ENCODE measurements around the gene DPH1. TPM values are rescaled to one million over a fixed set of nuclear protein-coding genes. Genes with fewer than 3 reads are reported as not detected.

The DPH1 gene
- total RNA-seq, 5 donors from 2014 or later (not counting 1 experiment from before 2014, with no cell fraction given): 84.6 to 116 (median 94.2) TPM

DNA sequence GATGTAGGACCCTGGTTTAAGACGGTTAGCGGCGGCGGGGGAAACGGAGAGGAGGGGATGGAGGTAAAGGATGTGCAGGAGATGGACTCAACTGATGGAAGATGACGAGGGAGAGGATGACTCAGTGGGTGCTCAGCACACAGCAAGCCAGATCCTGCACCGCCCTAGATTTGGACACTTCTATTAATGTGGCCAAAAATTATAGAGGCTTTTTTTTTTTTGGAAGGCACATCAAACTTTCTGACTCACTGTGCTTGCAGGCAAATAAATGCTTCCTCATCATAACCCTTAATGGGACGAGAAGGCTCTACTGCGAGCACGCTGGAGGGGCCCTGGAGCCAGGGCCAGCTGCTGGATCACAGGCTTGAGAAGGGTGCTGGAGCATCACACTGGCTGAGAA lies 40.8 kb upstream of the DPH1 start:
- Mint-ChIP-seq H3K4me3 (no peak overlapping the region), H3K27me3 (peaks cover 6 to 8% of the 10 kb centered on the region in 2 donors), H3K36me3 (no peaks in the 10 kb centered on the region), H3K4me1 (no peaks in the 10 kb centered on the region), H3K9me3 (no peaks in the 10 kb centered on the region), H3K27ac (no peak overlapping the region)
- H3K4me3 ChIP-seq (ENCODE audit: control insufficient read depth in 1 of 2, extremely low read depth in 1 of 2, low read length in 1 of 2): no peak overlapping the region
- no peaks in the 10 kb centered on the region for H3K9me3 ChIP-seq
- CTCF ChIA-PET: no interaction called here
- H3K36me3 ChIP-seq (ENCODE audit: control insufficient read depth in 2 of 2, extremely low read depth in 1 of 2, insufficient read depth in 1 of 2, low read length in 1 of 2): no peaks in the 10 kb centered on the region
- WGBS (ENCODE audit: insufficient coverage): 97% methylated on average over 7 of the region's 10 CpGs
- peaks cover 0 to 34% of the 10 kb centered on the region in 2 experiments for H3K27me3 ChIP-seq (replicated peaks in 1 of 2; ENCODE audit: control insufficient read depth in 2 of 2, extremely low read depth in 1 of 2, insufficient read depth in 2 of 2, low read length in 1 of 2)
- no peaks in the 10 kb centered on the region for H3K4me1 ChIP-seq (ENCODE audit: control insufficient read depth in 1 of 2, extremely low read depth in 1 of 2, insufficient read depth in 2 of 2, low read length in 2 of 2)
- H3K27ac ChIP-seq (ENCODE audit: low read length): no peak overlapping the region
- POLR2A ChIA-PET: no interaction called here
- ATAC-seq (replicated peaks in 1 of 4) (no peak), DNase-seq (no peak)

DNA sequence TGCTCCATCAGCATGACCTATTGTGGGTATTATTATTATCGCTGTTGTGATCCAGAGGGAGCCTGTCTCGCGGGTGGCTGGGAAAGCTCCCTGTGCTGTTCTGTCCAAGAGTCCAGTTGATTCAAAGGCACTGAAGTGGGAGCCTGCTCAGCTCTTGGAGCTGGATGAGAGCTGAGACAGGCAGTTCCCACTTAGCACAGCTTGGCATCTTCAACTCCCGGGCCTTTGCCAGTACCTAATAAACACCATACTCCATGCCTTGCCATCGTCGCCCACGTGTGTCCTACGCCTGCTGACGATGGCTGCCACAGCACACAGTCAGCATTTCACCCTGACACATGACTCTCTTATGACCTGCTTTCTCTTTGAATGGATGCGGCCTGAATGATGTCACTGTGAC lies 37.4 kb upstream of the DPH1 start:
- 90% methylated on average over 7 of the region's 10 CpGs for WGBS (ENCODE audit: insufficient coverage)
- H3K36me3 Mint-ChIP-seq: no peaks in the 10 kb centered on the region
- H3K4me3 Mint-ChIP-seq: no peak overlapping the region
- peaks cover 15 to 16% of the 10 kb centered on the region in 2 donors for H3K27me3 Mint-ChIP-seq
- Histone ChIP-seq H3K27me3 (replicated peaks in 1 of 2; ENCODE audit: control insufficient read depth in 2 of 2, extremely low read depth in 1 of 2, insufficient read depth in 2 of 2, low read length in 1 of 2) (peaks cover 0 to 49% of the 10 kb centered on the region in 2 experiments), H3K4me1 (ENCODE audit: control insufficient read depth in 1 of 2, extremely low read depth in 1 of 2, insufficient read depth in 2 of 2, low read length in 2 of 2) (no peaks in the 10 kb centered on the region), H3K27ac (ENCODE audit: low read length) (no peak overlapping the region), H3K9me3 (no peaks in the 10 kb centered on the region), H3K4me3 (ENCODE audit: control insufficient read depth in 1 of 2, extremely low read depth in 1 of 2, low read length in 1 of 2) (no peak overlapping the region), H3K36me3 (ENCODE audit: control insufficient read depth in 2 of 2, extremely low read depth in 1 of 2, insufficient read depth in 1 of 2, low read length in 1 of 2) (no peaks in the 10 kb centered on the region)
- H3K4me1 Mint-ChIP-seq: peaks cover 0 to 2% (median 0%) of the 10 kb centered on the region in 3 donors
- DNase-seq (no peak), ATAC-seq (replicated peaks in 1 of 4) (no peak)
- ChIA-PET CTCF (no interaction called here), POLR2A (no interaction called here)
- H3K9me3 Mint-ChIP-seq: no peaks in the 10 kb centered on the region
- no peak overlapping the region for H3K27ac Mint-ChIP-seq

DNA sequence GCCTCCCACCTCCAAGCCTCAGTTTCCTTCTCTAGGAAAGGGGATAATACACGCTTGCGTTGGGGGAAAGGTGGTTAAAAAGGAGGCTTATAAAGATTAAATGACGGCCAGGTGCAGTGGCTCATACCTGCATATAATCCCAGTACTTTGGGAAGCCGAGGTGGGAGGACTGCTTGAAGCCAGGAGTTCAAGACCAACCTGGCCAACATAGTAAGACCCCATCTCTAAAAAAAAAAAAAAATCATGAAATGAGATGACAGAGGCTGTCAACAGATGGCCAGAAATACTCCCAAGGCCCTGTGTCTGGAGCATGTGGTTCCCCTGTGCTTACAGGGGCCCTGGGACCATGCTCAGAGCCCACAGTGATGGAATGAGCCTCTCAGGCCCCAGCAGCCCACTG lies 35.2 kb upstream of the DPH1 start:
- Histone ChIP-seq H3K4me3 (ENCODE audit: control insufficient read depth in 1 of 2, extremely low read depth in 1 of 2, low read length in 1 of 2) (no peak overlapping the region), H3K27ac (ENCODE audit: low read length) (no peak overlapping the region), H3K36me3 (ENCODE audit: control insufficient read depth in 2 of 2, extremely low read depth in 1 of 2, insufficient read depth in 1 of 2, low read length in 1 of 2) (no peaks in the 10 kb centered on the region), H3K9me3 (no peaks in the 10 kb centered on the region), H3K4me1 (ENCODE audit: control insufficient read depth in 1 of 2, extremely low read depth in 1 of 2, insufficient read depth in 2 of 2, low read length in 2 of 2) (peaks cover 0 to 6% of the 10 kb centered on the region in 2 experiments), H3K27me3 (replicated peaks in 1 of 2; ENCODE audit: control insufficient read depth in 2 of 2, extremely low read depth in 1 of 2, insufficient read depth in 2 of 2, low read length in 1 of 2) (peaks cover 0 to 57% of the 10 kb centered on the region in 2 experiments)
- ATAC-seq (replicated peaks in 1 of 4) (no peak), DNase-seq (no peak)
- WGBS (ENCODE audit: insufficient coverage): no CpG with 5 or more reads among the region's 4 CpGs
- H3K36me3 Mint-ChIP-seq: no peaks in the 10 kb centered on the region
- H3K9me3 Mint-ChIP-seq: no peaks in the 10 kb centered on the region
- no peak overlapping the region for H3K4me3 Mint-ChIP-seq
- no peak overlapping the region for H3K27ac Mint-ChIP-seq
- ChIA-PET CTCF (no interaction called here), POLR2A (no interaction called here)
- H3K4me1 Mint-ChIP-seq: peaks cover 0 to 9% (median 0%) of the 10 kb centered on the region in 3 donors
- peaks cover 18 to 24% of the 10 kb centered on the region in 2 donors for H3K27me3 Mint-ChIP-seq

DNA sequence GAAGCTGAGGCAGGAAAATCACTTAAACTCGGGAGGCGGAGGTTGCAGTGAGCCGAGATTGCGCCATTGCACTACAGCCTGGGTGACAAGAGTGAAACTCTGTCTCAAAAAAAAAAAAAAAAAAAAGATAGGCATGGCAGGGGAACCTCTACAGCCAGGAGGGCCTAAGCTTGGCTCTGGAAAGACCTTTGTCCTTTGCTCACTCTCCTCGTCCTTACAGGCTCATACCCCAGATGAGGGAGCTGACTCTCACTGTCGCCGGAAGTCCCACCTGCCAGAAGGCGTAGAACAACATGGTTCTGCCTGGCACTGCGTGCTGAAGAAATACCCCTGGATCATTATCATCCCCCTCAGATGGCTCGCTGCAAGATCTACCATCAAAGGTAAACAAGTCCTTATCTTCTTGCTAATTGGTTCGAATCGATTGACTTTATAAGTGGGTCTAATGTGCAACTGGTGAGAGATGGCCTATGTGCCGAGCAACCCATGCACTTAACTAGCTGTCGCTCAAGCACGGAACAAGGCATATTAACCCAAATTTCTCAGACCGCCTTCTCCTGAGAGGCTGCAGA lies 34.5 kb upstream of the DPH1 start:
- DNase-seq: no peak
- CTCF ChIA-PET: no interaction called here
- Mint-ChIP-seq H3K4me1 (peaks cover 0 to 9% (median 0%) of the 10 kb centered on the region in 3 donors), H3K27me3 (peaks cover 18 to 29% of the 10 kb centered on the region in 2 donors), H3K27ac (no peak overlapping the region), H3K36me3 (no peaks in the 10 kb centered on the region), H3K9me3 (no peaks in the 10 kb centered on the region), H3K4me3 (no peak overlapping the region)
- POLR2A ChIA-PET: no interaction called here
- H3K27ac ChIP-seq (ENCODE audit: low read length): no peak overlapping the region
- no peaks in the 10 kb centered on the region for H3K36me3 ChIP-seq (ENCODE audit: control insufficient read depth in 2 of 2, extremely low read depth in 1 of 2, insufficient read depth in 1 of 2, low read length in 1 of 2)
- no peak overlapping the region for H3K4me3 ChIP-seq (ENCODE audit: control insufficient read depth in 1 of 2, extremely low read depth in 1 of 2, low read length in 1 of 2)
- 98% methylated on average over 8 of the region's 16 CpGs for whole genome bisulfite sequencing (ENCODE audit: insufficient coverage)
- no peak for ATAC-seq (replicated peaks in 1 of 4)
- peaks cover 0 to 6% of the 10 kb centered on the region in 2 experiments for H3K4me1 ChIP-seq (ENCODE audit: control insufficient read depth in 1 of 2, extremely low read depth in 1 of 2, insufficient read depth in 2 of 2, low read length in 2 of 2)
- H3K27me3 ChIP-seq (replicated peaks in 1 of 2; ENCODE audit: control insufficient read depth in 2 of 2, extremely low read depth in 1 of 2, insufficient read depth in 2 of 2, low read length in 1 of 2): peaks cover 0 to 64% of the 10 kb centered on the region in 2 experiments
- H3K9me3 ChIP-seq: no peaks in the 10 kb centered on the region

DNA sequence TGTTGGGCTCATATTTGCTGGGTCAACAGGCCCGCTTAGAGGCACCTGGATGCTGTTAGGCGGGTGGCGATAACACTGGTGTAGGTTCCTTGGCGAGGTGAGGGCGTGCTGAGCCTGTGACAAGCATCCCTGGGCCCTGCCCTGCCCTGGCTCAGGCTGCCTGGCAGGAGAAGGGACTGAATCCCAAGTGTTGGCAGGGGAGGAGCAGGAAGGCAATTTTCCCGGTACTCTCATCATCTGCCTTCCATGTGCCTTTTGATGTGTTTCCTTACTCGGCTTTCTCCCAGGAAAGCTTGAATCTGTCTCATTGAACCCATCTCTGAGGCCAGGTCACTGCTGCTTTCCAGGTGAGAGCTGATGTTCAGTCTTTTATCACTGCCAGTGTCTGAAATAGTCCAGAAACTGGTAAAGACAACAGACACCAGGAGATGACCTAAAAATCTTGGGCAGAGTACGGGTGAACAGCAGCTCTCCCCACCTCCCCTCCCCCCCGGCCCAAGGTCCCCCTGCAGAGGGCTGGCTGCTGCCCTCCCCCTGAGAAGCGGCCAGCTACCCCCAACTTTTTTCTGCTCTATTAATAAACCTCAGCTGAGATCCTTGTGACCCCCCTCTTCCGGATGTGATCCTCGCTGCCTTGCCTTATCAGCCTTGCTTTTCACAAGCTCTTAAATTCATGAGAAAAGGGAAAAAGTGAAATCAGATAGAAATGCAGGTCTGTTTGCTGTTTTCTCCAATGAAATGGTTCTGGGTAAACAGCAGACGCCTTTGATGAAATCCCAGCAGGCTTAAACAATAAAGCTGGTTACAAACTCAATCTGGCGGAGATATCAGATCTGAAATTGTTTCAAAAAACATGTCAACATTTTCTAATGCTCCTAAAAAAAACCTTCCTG lies 33.8 kb upstream of the DPH1 start:
- Histone ChIP-seq H3K9me3 (no peaks in the 10 kb centered on the region), H3K4me1 (ENCODE audit: control insufficient read depth in 1 of 2, extremely low read depth in 1 of 2, insufficient read depth in 2 of 2, low read length in 2 of 2) (peaks cover 0 to 6% of the 10 kb centered on the region in 2 experiments), H3K36me3 (ENCODE audit: control insufficient read depth in 2 of 2, extremely low read depth in 1 of 2, insufficient read depth in 1 of 2, low read length in 1 of 2) (no peaks in the 10 kb centered on the region), H3K27ac (ENCODE audit: low read length) (no peak overlapping the region), H3K4me3 (ENCODE audit: control insufficient read depth in 1 of 2, extremely low read depth in 1 of 2, low read length in 1 of 2) (no peak overlapping the region), H3K27me3 (replicated peaks in 1 of 2; ENCODE audit: control insufficient read depth in 2 of 2, extremely low read depth in 1 of 2, insufficient read depth in 2 of 2, low read length in 1 of 2) (peaks cover 0 to 68% of the 10 kb centered on the region in 2 experiments)
- Mint-ChIP-seq H3K4me3 (no peak overlapping the region), H3K9me3 (no peaks in the 10 kb centered on the region), H3K27me3 (peaks cover 13 to 33% of the 10 kb centered on the region in 2 donors), H3K4me1 (peaks cover 0 to 9% (median 0%) of the 10 kb centered on the region in 3 donors), H3K36me3 (no peaks in the 10 kb centered on the region), H3K27ac (no peak overlapping the region)
- no peak for ATAC-seq (replicated peaks in 1 of 4)
- POLR2A ChIA-PET: no interaction called here
- DNase-seq: no peak
- CTCF ChIA-PET: no interaction called here
- 94% methylated on average over 6 of the region's 14 CpGs for WGBS (ENCODE audit: insufficient coverage)

DNA sequence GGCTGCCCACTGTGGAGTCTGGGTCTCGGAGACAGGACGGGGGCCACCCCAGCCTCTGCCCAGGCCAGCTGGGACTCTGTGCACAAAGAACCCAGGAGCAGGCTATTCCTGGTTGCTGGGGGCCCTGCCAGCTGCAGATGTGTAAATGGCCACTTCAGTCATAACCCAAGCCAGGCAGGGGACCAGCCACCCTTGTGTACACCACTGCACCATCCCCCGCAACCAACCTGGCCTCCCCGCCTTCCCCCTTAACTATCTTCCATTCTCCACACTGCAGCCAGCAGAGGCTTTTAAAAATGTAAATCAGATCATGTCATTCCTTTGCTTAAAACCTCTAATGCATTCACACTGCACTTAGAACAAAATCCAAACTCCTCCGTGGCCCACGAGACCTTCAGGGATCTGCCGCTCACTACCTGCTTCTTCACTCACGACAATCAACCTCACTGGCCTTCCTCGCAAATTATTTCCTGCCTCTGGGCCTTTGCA lies 33.1 kb upstream of the DPH1 start:
- Mint-ChIP-seq H3K9me3 (no peaks in the 10 kb centered on the region), H3K4me3 (peak overlapping the region in 1 of 3 donors; percentile 14), H3K4me1 (peaks cover 0 to 9% (median 0%) of the 10 kb centered on the region in 3 donors), H3K27ac (no peak overlapping the region), H3K36me3 (no peaks in the 10 kb centered on the region), H3K27me3 (peaks cover 12 to 35% of the 10 kb centered on the region in 2 donors)
- no peaks in the 10 kb centered on the region for H3K9me3 ChIP-seq
- 96% methylated on average over 9 of the region's 9 CpGs for WGBS (ENCODE audit: insufficient coverage)
- DNase-seq (no peak), ATAC-seq (replicated peaks in 1 of 4) (no peak)
- POLR2A ChIA-PET: no interaction called here
- H3K4me3 ChIP-seq (ENCODE audit: control insufficient read depth in 1 of 2, extremely low read depth in 1 of 2, low read length in 1 of 2): no peak overlapping the region
- CTCF ChIA-PET: no interaction called here
- H3K4me1 ChIP-seq (ENCODE audit: control insufficient read depth in 1 of 2, extremely low read depth in 1 of 2, insufficient read depth in 2 of 2, low read length in 2 of 2): peaks cover 0 to 6% of the 10 kb centered on the region in 2 experiments
- H3K27me3 ChIP-seq (replicated peaks in 1 of 2; ENCODE audit: control insufficient read depth in 2 of 2, extremely low read depth in 1 of 2, insufficient read depth in 2 of 2, low read length in 1 of 2): peaks cover 0 to 68% of the 10 kb centered on the region in 2 experiments
- H3K36me3 ChIP-seq (ENCODE audit: control insufficient read depth in 2 of 2, extremely low read depth in 1 of 2, insufficient read depth in 1 of 2, low read length in 1 of 2): no peaks in the 10 kb centered on the region
- H3K27ac ChIP-seq (ENCODE audit: low read length): no peak overlapping the region
